ENCODE results near the gene LHFPL4. TPM values are rescaled to one million over a fixed set of nuclear protein-coding genes. Genes with fewer than 3 reads are reported as not detected.

The LHFPL4 gene
- total RNA-seq, 4 donors from 2014 or later, result under 0.01 TPM; not detected in 3

DNA sequence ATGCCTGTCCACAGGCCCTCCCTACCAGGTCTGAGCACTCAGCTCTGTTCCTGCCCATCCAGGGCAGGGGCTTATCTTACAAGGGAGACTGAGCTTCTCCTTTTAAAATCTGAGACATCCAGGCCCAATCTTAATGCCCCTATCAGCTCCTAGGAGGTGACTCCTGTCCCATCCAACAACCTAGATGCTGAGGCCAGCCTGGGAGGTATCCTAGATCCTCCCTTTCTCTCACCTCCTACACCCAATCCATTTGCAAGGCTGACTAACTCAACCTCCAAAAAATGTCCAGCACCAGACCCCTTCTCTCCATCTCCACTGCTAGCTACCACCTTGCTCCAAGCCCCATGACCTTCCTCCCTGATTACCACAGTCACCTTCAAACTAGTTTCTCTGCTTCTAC lies 17.4 kb downstream of the LHFPL4 start:
- no peak for DNase-seq (ENCODE audit: low spot score in 2 of 2)
- Histone ChIP-seq H3K27me3 (no peaks in the 10 kb centered on the region), H3K9me3 (peaks cover 0 to under 1% (median 0%) of the 10 kb centered on the region in 4 donors), H3K27ac (no peak overlapping the region), H3K36me3 (no peaks in the 10 kb centered on the region), H3K4me3 (no peak overlapping the region), H3K4me1 (no peaks in the 10 kb centered on the region)
- no peak for TF ChIP-seq POLR2A (IDR thresholded peaks at IDR 0.05)
- no peak for TF ChIP-seq CTCF (IDR thresholded peaks at IDR 0.05)
- no peak for TF ChIP-seq EP300 (IDR thresholded peaks at IDR 0.05)

GRCh38 chr3:9534429-9534828 lies 19.2 kb downstream of the LHFPL4 start:
- no peaks in the 10 kb centered on the region for H3K27me3 ChIP-seq
- H3K4me1 ChIP-seq, result no peaks in the 10 kb centered on the region
- no peak for DNase-seq (ENCODE audit: low spot score in 2 of 2)
- TF ChIP-seq EP300 (IDR thresholded peaks at IDR 0.05) (no peak), CTCF (IDR thresholded peaks at IDR 0.05) (no peak), POLR2A (IDR thresholded peaks at IDR 0.05) (no peak)
- no peak overlapping the region for H3K4me3 ChIP-seq
- H3K27ac ChIP-seq, result no peak overlapping the region
- no peaks in the 10 kb centered on the region for H3K9me3 ChIP-seq
- WGBS, 2 donors, result 73 to 75% methylated on average over 3 of the region's 3 CpGs
- no peaks in the 10 kb centered on the region for H3K36me3 ChIP-seq

DNA sequence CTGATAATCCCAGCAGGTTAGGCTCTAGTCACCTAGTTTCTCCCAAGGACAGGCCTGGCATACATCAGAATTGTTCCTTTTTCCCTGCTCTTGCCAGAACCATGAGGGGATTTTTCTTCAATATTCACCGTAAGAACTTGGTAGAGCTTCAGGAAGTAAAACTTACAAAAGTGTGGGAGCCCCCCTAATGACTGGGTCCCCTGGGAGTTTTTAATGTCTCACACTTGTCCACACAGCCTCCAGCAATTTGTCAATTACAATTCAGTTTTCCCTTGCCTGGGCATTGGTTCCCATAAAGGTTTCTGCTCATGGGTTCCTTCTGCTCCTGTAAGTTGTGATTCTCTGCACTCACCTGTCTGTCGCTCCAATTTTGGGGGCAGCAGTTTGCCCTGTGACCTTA lies 28.5 kb downstream of the LHFPL4 start:
- 70 to 77% methylated on average over 2 of the region's 2 CpGs for WGBS, 2 donors

DNA sequence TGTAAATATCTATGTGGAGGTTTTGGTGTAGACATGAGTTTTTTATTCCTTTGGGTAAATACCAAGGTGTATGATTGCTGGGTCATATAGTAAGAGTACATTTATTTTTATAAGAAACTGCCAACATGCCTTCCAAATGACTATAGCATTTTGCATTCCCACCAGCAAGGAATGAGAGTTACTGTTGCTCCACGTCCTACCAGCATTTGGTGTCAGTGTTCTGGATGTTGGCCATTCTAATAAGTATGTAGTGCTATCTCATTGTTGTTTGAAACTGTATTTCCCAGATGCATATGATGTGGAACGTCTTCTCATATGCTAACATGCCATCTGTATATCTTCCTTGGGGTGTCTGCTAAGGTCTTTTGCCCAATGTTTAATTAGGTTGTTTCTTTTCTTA lies 38.7 kb downstream of the LHFPL4 start:
- DNase-seq (ENCODE audit: low spot score in 2 of 2), result no peak
- TF ChIP-seq EP300 (IDR thresholded peaks at IDR 0.05) (no peak), CTCF (IDR thresholded peaks at IDR 0.05) (no peak), POLR2A (IDR thresholded peaks at IDR 0.05) (no peak)
- no peaks in the 10 kb centered on the region for H3K36me3 ChIP-seq
- no peak overlapping the region for H3K4me3 ChIP-seq
- H3K9me3 ChIP-seq, result peaks cover 0 to 9% (median 0%) of the 10 kb centered on the region in 4 donors
- H3K27ac ChIP-seq, result no peak overlapping the region
- 54 to 64% methylated on average over 2 of the region's 2 CpGs for WGBS, 2 donors
- peaks cover 0 to 7% of the 10 kb centered on the region in 2 donors for H3K27me3 ChIP-seq
- no peaks in the 10 kb centered on the region for H3K4me1 ChIP-seq

More for the DNA sequence above, 28.5 kb downstream of the LHFPL4 start:
- no peak for DNase-seq (ENCODE audit: low spot score in 2 of 2)
- Histone ChIP-seq H3K36me3 (no peaks in the 10 kb centered on the region), H3K4me3 (no peak overlapping the region), H3K27me3 (no peaks in the 10 kb centered on the region), H3K4me1 (no peaks in the 10 kb centered on the region), H3K27ac (no peak overlapping the region), H3K9me3 (peaks cover 0 to 7% (median 0%) of the 10 kb centered on the region in 4 donors)
- TF ChIP-seq CTCF (IDR thresholded peaks at IDR 0.05), result no peak

GRCh38 chr3:9514306-9514705 lies 39.3 kb downstream of the LHFPL4 start:
- TF ChIP-seq POLR2A (IDR thresholded peaks at IDR 0.05) (no peak), EP300 (IDR thresholded peaks at IDR 0.05) (no peak), CTCF (IDR thresholded peaks at IDR 0.05) (no peak)
- DNase-seq (ENCODE audit: low spot score in 2 of 2), result no peak
- H3K36me3 ChIP-seq, result no peaks in the 10 kb centered on the region
- H3K4me3 ChIP-seq, result no peak overlapping the region
- no peaks in the 10 kb centered on the region for H3K4me1 ChIP-seq
- peaks cover 0 to 14% of the 10 kb centered on the region in 2 donors for H3K27me3 ChIP-seq
- no peak overlapping the region for H3K27ac ChIP-seq
- 59 to 65% methylated on average over 4 of the region's 4 CpGs for WGBS, 2 donors
- H3K9me3 ChIP-seq, result peaks cover 0 to 9% (median 0%) of the 10 kb centered on the region in 4 donors
